K562 (cell line): ENCODE data around the gene CBX2. TPM values are rescaled to one million over a fixed set of nuclear protein-coding genes. Genes with fewer than 3 reads are reported as not detected.

Source experiments
- ARID4B ChIP-seq: sonication (generic); formaldehyde crosslinking; IDR thresholded peaks from 2 replicates; pipeline ENCODE4 v1.8.0; 2022; ENCODE audit warnings: mild to moderate bottlenecking, missing genetic modification reagents
- DIDO1 ChIP-seq: fragments of 450-650 bp; IDR thresholded peaks from 2 replicates; pipeline ENCODE4 v1.6.1; 2016; ENCODE audit warnings: low read depth, missing biosample characterization, missing genetic modification characterization
- ETV5 ChIP-seq: sonication (generic); formaldehyde crosslinking; IDR thresholded peaks from 2 replicates; pipeline ENCODE4 v1.4.0; 2020; ENCODE audit warnings: low read depth, mild to moderate bottlenecking, missing genetic modification reagents
- ETV6 ChIP-seq, 3 experiments: fragments of 150-350 bp in 1 of 3; sonication (generic) in 1 of 3; formaldehyde crosslinking in 1 of 3; IDR thresholded peaks; 2 replicates each; pipeline versions ENCODE4 v1.6.1 to v1.8.0; 2014 to 2022; ENCODE audit warnings: borderline replicate concordance in 2 of 3, low read depth in 2 of 3, antibody characterized with exemption in 1 of 3, low read length in 1 of 3, mild to moderate bottlenecking in 1 of 3, missing genetic modification reagents in 1 of 3
- FOXJ2 ChIP-seq: fragments of 200-800 bp; sonication (Bioruptor generic); IDR thresholded peaks from 2 replicates; pipeline ENCODE4 v1.6.1; 2016; ENCODE audit warnings: missing genetic modification characterization, missing compliant biosample characterization
- GATA2 ChIP-seq: sonication (generic); formaldehyde crosslinking; IDR thresholded peaks from 2 replicates; pipeline ENCODE4 v1.4.0; 2020; ENCODE audit warnings: mild to moderate bottlenecking, missing genetic modification reagents
- GTF2B ChIP-seq: IDR thresholded peaks from 2 replicates; pipeline ENCODE4 v1.6.1; 2011; ENCODE audit not compliant: insufficient read length; ENCODE audit errors: extremely low read depth
- HDAC3 ChIP-seq: fragments of 450-650 bp; IDR thresholded peaks from 2 replicates; pipeline ENCODE4 v1.6.1; 2018; ENCODE audit warnings: borderline replicate concordance, mild to moderate bottlenecking, moderate library complexity; ENCODE audit not compliant: partially characterized antibody
- KDM5B ChIP-seq: fragments of 200-600 bp; sonication (generic); IDR thresholded peaks from 2 replicates; pipeline ENCODE4 v1.6.1; 2012; ENCODE audit warnings: low read depth, mild to moderate bottlenecking, moderate library complexity, low read length, control low read depth, inconsistent platforms; ENCODE audit not compliant: insufficient replicate concordance
- MCM2 ChIP-seq: fragments of 450-650 bp; IDR thresholded peaks from 2 replicates; pipeline ENCODE4 v1.6.1; 2017; ENCODE audit warnings: low read depth, mild to moderate bottlenecking
- NBN ChIP-seq: fragments of 450-650 bp; IDR thresholded peaks from 2 replicates; pipeline ENCODE4 v1.6.1; 2016; ENCODE audit warnings: low read depth, mild to moderate bottlenecking
- NR1H2 ChIP-seq: sonication (generic); formaldehyde crosslinking; IDR thresholded peaks from 2 replicates; pipeline ENCODE4 v1.4.0; 2020; ENCODE audit warnings: mild to moderate bottlenecking, missing genetic modification reagents
- POLR2AphosphoS2 ChIP-seq: IDR thresholded peaks from 2 replicates; pipeline ENCODE4 v1.6.1; 2012; ENCODE audit warnings: low read length, improper control_type of control experiment
- SP1 ChIP-seq: sonication (generic); formaldehyde crosslinking; IDR thresholded peaks from 2 replicates; pipeline ENCODE4 v1.8.1; 2022; ENCODE audit warnings: mild to moderate bottlenecking, missing genetic modification reagents
- SRSF7 ChIP-seq: fragments of 200-400 bp; formaldehyde crosslinking; optimal IDR thresholded peaks from 2 replicates; pipeline ENCODE3; 2017; ENCODE audit warnings: mild to moderate bottlenecking, low read depth, low read length
- TAF1 ChIP-seq: IDR thresholded peaks from 2 replicates; pipeline ENCODE4 v1.6.1; 2011; ENCODE audit warnings: mild to moderate bottlenecking, low read length, moderate library complexity; ENCODE audit not compliant: insufficient read depth, control insufficient read depth, severe bottlenecking; ENCODE audit errors: extremely low read depth
- TFAM ChIP-seq: fragments of 250-450 bp; sonication (Bioruptor Pico); conservative IDR thresholded peaks from 2 replicates; pipeline ENCODE4 v1.5.0; 2021; ENCODE audit warnings: mild to moderate bottlenecking, moderate library complexity
- ZNF586 ChIP-seq: fragments of 450-650 bp; formaldehyde crosslinking; conservative IDR thresholded peaks from 2 replicates; pipeline ENCODE4 v1.4.0; 2020; ENCODE audit warnings: mild to moderate bottlenecking, moderate library complexity
- ZNF740 ChIP-seq, 3 experiments: fragments of 200-800 bp in 1 of 3; sonication (Bioruptor generic) in 1 of 3; sonication (generic) in 1 of 3; formaldehyde crosslinking in 1 of 3; IDR thresholded peaks; 2 replicates each; pipeline versions ENCODE4 v1.6.1 to v1.8.0; 2016 to 2022; ENCODE audit warnings: mild to moderate bottlenecking in 2 of 3, missing compliant biosample characterization in 2 of 3, missing genetic modification characterization in 2 of 3, missing genetic modification reagents in 1 of 3
- polyA plus RNA-seq, 8 experiments: library from polyadenylated mRNA; depleted of rRNA in 4 of 8; stranded (reverse) in 5 of 8; unstranded in 3 of 8; fragments of >200 nt; fragmentation: Nextera tagmentation in 2 of 8; fragmentation: Illumina TruSeq in 1 of 8; extraction: Ambion mirVana in 2 of 8; extraction: Trizol in 1 of 8; gene quantifications; 2 replicates each; pipeline versions ENCODE4 v1.2.1 to v1.2.3, GENCODE V29; 2011 to 2014; ENCODE audit warnings: inconsistent platforms in 1 of 8, missing spikeins in 1 of 8
- total RNA-seq, 7 experiments: library from RNA; depleted of rRNA in 6 of 7; stranded (reverse); fragments of >200 nt in 6 of 7; fragmentation: Illumina TruSeq in 2 of 7; extraction: Trizol in 2 of 7; gene quantifications; 2 replicates each; pipeline versions ENCODE4 v1.2.1 to v1.2.3, GENCODE V29; 2011 to 2021; ENCODE audit warnings: low replicate concordance in 1 of 7

CBX2 gene
- total and polyA plus RNA-seq, 9 of the 15 experiments (the other 6 are each of a cell fraction or from before 2014, with no cell fraction given): 0.66 to 26.9 (median 13.9) TPM

DNA sequence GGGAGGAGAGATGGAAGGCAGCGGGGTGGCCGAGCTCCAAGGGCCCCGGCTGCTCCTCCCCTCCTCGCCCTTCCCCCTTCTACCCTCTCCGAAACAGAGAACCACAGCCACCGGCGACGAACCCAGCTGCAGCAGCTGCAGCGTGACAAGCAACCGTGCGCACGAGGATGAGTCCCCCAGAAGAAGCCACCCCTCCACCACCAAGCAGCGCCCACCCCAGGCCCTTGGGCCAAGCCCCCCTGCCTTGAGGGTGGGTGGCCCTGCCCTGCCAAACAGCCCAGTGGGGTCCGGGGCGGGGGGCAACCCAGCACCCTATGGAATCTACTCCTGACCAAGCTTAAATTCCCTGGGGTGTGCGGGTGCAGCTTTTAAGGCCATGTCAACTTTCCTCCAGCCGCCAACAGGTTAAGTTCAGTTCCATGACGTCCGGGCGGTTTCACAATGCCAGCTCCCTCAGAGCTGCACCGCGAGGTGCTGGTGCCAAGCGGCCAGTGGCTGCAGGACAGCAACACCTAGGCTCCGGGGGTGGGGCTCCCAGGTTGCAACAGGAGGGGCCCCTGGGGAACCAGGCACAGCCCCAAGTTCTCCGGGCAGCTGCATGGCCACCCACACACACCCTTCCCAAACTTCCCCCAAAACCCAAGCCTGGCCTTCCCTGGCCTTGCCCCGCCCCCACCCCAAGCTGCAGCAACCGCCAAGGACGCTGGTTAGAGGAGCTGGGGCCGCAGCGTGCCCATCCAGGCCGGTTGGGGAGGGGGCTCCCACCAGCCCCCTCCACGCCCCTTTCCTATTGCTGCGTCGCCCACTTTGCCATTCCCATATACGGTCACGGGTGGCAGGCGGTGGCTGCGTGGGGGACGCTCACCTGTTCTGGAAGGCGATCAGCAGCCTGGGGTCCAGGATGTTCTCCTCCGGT lies 59.3 kb downstream of the CBX2 start (continued):
- TF ChIP-seq ETV5 (CRISPR knock-in tag): no peak
- TF ChIP-seq DIDO1: no peak
- no peak for TF ChIP-seq NBN
- TF ChIP-seq HDAC3: no peak
- TF ChIP-seq POLR2AphosphoS2: no peak
- no peak for TF ChIP-seq ZNF740 (CRISPR knock-in tag; IDR thresholded peaks at IDR 0.05)
- TF ChIP-seq ZNF740 (tag; IDR thresholded peaks at IDR 0.05): no peak
- TF ChIP-seq FOXJ2 (tag): no peak
- TF ChIP-seq KDM5B: peak; percentile 46
- TF ChIP-seq SRSF7: no peak
- TF ChIP-seq ARID4B (CRISPR knock-in tag): peak; percentile 53
- TF ChIP-seq TAF1: no peak
- no peak for TF ChIP-seq GTF2B
- TF ChIP-seq SP1: no peak
- no peak for TF ChIP-seq MCM2
- TF ChIP-seq NR1H2: no peak
- no peak for TF ChIP-seq GATA2
- no peak for TF ChIP-seq ZNF586
- no peak for TF ChIP-seq ETV6 (IDR thresholded peaks at IDR 0.05; ENCODE audit: borderline replicate concordance in 1 of 2, low read depth in 2 of 2, low read length in 1 of 2)
- TF ChIP-seq ETV6 (CRISPR knock-in tag; IDR thresholded peaks at IDR 0.05; ENCODE audit: borderline replicate concordance): no peak
- TF ChIP-seq TFAM (CRISPR knock-in tag): no peak
